ENCODE measurements around the gene GHR.

Gene GHR

GRCh38 chr5:42467572-42467971 lies 44.3 kb downstream of the GHR start:
- no peak for DNase-seq

DNA sequence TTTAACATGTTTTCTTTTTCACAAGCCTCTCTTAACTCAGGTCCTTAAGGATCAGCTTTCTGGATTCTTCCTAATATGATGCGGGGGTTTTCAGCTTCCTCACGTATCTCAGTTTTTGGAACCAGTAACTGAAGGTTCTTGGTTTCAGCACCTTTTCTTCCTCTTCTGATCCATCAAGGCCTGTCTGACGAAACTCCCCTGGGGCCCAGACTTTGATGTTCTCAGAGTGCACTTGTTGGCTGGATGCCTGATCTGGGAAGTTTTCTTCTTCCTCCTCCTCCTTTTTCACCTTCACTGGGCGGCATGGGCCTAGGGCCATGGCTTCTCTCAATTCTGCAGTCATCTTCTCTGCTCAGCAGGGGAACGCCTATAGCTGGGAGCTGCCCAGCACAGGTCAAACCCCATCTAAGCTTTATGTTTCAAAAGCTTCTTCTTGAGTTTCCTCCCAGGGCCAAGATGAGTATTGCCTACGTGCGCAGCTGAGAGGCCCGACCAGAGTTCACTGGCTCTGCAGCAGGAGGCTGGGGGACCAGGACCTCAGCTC lies 44.8 kb downstream of the GHR start:
- no peak for DNase-seq

GRCh38 chr5:42483472-42484154 lies 60.4 kb downstream of the GHR start:
- DNase-seq: no peak

DNA sequence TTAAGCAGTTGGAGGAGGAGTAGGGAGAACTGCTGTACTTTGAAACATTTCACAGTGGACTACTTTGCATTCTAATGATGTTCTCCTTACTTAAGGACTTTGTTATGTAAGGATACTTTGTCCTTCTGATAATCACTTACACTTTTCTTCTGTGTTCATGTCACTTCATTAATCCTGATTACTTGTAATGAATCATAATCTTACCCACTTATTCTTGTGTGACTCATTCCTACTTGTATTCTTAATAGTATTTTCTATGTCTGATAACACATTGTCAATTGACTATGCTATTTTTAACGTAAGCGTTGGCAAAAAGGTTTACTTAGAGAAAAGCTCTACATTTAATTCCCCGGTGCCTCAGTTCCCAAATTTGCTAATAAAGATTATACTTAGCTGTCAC lies 63.8 kb downstream of the GHR start:
- no peak for DNase-seq

- DNase-seq: no peak
These were observed 64.6 kb downstream of the GHR start for GRCh38 chr5:42487821-42488220.

GRCh38 chr5:42490831-42491230 lies 67.6 kb downstream of the GHR start:
- no peak for DNase-seq

DNA sequence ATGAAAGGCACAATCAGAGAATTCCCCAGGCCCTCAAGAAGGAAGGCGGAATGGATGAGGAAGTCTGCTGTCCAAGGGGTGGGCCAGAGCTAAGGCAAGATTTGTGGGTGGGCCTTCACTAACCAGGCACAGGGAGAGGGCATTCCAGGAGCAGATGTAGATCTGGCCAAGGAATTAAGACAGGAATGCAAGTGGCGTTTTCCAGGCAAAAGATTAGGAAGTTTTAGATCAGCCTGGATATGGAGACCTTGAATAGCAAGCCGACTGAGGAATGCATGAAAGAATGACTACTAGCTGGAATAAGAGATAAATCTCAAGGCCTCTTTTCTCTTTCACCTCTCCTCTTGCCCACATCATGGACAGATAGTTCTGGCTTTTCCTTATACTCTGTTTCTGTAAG lies 68.5 kb downstream of the GHR start:
- DNase-seq: no peak

- DNase-seq: no peak
These were observed 69.7 kb downstream of the GHR start for GRCh38 chr5:42492974-42493373.

- DNase-seq: no peak
These were observed 71.2 kb downstream of the GHR start for GRCh38 chr5:42494414-42494813.

- DNase-seq: no peak
These were observed 72.7 kb downstream of the GHR start for GRCh38 chr5:42495914-42496313.

- DNase-seq: no peak
These were observed 73.3 kb downstream of the GHR start for GRCh38 chr5:42496397-42497156.

DNA sequence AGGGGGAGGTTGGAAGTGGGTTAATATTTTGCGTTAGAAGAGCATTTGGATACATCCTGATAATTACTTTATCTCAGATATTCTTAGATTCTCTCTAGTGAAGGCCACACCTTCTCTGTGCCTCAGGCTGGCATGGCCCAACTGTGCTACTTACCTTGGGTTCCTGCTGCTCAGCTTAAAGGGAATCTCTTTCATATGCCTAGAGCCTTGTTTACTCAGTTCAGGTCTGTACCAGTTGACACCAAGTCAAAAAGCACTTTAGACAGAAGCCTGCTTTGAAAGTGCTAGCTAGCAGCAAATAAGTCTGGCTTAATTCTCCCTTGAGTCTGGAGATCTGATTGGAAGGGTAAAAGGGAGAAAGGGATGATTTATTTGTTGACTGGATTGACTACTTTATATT lies 74.8 kb downstream of the GHR start:
- DNase-seq: no peak

- DNase-seq: no peak
These were observed 75.8 kb downstream of the GHR start for GRCh38 chr5:42499016-42499415.

DNA sequence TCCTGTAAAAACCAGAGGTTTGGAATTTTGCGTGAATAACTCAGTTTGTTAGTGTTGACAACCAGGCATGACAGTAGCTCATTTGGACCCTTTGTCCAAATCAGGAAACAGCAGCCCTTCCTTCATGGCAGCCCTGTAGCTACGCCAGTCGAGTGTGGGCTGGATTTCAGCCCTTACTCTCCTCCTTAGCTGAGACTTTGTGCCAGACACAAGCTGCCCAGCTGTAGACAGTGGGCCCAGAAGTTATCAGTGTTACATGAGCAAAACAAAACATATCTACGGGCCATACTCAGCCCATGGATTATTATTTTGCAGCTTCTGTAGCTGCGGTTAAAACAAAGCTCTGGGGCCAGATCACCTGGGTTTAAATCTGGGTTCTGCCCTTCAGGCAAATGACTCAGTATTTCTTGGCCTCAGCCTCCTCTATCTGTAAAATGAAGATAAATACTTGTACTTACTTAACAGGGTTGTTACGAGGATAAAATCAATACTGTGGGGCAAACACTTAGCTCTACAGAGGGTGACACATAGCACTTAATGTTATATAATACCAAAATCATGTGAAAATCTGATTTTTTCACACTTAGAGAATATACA lies 76.9 kb downstream of the GHR start:
- no peak for DNase-seq

DNA sequence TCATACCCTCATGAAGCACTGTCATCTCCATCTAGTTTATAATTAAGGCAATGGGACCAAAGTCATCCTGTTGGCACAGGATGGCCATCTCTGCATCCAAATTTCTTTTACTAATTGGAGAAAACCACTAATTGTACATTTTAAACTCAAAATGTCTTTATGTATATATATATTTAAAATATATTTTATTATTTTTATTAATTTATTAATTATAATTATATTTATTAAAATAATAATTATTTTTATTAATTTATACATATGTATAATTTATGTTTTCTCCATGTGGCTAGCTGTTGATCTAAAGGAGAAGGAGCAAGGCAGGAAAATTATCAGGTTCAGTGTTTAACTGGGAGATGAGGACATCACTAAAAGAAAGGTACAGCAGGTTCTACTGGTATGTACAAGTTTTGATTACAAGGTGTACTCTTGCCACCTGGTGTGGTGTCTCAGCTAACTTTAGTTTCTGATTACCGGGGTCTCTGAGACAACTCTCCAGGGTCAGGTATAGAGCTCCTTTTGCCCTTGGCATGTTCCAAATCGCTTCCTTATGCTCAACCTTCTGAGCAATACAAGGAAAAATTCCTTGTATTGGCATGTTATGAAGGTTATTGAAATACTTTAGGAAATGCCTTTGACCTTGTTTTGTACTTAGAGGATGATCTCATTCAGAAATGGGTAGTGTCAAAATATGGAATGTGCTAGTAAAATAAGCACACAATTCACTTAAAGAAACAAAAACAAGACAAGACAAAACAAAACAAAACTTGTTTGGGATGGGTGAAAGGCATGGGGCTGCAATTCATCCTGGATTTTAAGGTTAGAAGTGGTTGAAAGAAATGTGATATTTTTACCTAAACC lies 79.6 kb downstream of the GHR start:
- no peak for DNase-seq

DNA sequence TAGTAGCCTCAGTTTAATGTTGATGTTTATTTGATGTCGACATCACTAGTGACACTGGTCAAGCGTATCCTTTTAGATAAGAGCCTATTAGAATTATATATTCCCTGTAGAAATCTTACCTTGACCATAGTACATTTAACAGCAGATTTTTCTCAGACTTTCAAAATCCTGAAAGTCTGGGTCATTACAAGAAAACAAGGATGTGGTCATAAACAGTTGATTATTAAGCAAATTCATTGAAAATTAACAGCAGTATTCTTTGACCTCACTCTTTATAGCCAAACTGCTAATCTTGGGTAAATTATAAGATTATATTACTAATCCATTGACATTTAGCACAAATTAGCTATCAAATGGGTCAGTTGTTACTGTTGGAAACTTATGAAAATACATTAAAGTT lies 83.4 kb downstream of the GHR start:
- DNase-seq: no peak

- DNase-seq: no peak
These were observed 84.3 kb downstream of the GHR start for GRCh38 chr5:42507451-42508097.

DNA sequence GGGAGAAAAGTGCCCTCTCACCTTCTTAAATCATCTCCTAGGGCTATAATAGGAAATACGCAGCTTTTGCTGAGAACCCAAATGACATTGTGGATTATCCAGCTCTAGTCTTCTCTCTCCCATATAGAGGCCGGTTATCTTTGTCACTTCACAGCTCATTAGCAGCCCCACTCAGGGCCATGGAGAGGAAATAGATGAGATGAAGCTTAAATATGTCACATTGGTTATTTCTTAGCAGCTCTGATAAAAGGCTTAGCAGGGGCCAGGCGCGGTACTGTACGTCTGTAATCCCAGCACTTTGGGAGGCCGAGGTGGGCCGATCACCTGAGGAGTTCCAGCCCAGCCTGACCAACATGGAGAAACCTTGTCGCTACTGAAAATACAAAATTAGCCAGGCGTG lies 90.0 kb downstream of the GHR start:
- DNase-seq: no peak

- no peak for DNase-seq
These were observed 91.5 kb downstream of the GHR start for GRCh38 chr5:42514754-42515153.

GRCh38 chr5:42515504-42515903 lies 92.3 kb downstream of the GHR start:
- no peak for DNase-seq

GRCh38 chr5:42516282-42517042 lies 93.2 kb downstream of the GHR start:
- no peak for DNase-seq

- no peak for DNase-seq
These were observed 93.9 kb downstream of the GHR start for GRCh38 chr5:42517164-42517563.

Measured in CD4-positive, alpha-beta T cell treated with Interleukin-12 subunit alpha and Interleukin-12 subunit beta, for 1 hour (primary cell).